Endothelial cell of umbilical vein (primary cell): ENCODE data around the gene EEF1AKMT1. TPM values are rescaled to one million over a fixed set of nuclear protein-coding genes. Genes with fewer than 3 reads are reported as not detected.

ENCODE experiments used
- BruUV-seq: library from RNA; stranded (reverse); fragments of 400-500 nt; replicated peaks from 2 replicates; lab custom pipeline; 2021; lab: Mats Ljungman, UMichigan
- CTCF ChIA-PET: fragments of 300-600, 350-600 bp; sonication (Branson Sonifier 250); formaldehyde crosslinking; loops from one replicate; lab custom pipeline; 2021; ENCODE audit warnings: antibody characterized with exemption, inconsistent platforms; lab: Charles Lee
- POLR2A ChIA-PET: fragments of 300-600, 350-600 bp; sonication (Branson Sonifier 250); formaldehyde crosslinking; loops from one replicate; lab custom pipeline; 2021; ENCODE audit warnings: antibody characterized with exemption, inconsistent platforms; lab: Charles Lee
- DNase-seq: peaks from one replicate; pipeline ENCODE4 v3.0.0-alpha.2; 2011; ENCODE audit warnings: low read depth, low spot score
- FAIRE-seq: peaks from 2 replicates; lab custom pipeline; 2011; peaks lifted over from hg19 to GRCh38; lab: Jason Lieb, UNC
- H2AFZ ChIP-seq: 2 replicates; pipeline ENCODE4 v1.6.0; 2012; ENCODE audit warnings: low read depth, low read length, control low read depth, inconsistent platforms
- H3K27ac ChIP-seq: 2 replicates; pipeline ENCODE4 v1.5.1; 2011; ENCODE audit warnings: low read depth, mild to moderate bottlenecking, control low read depth, low read length, moderate library complexity; ENCODE audit not compliant: insufficient read depth
- H3K27me3 ChIP-seq, 2 experiments: 2 replicates each; pipeline versions ENCODE4 v1.6.0 to v1.6.1; 2011; ENCODE audit warnings: low read length in 2 of 2, mixed read lengths in 1 of 2; ENCODE audit not compliant: control insufficient read depth in 2 of 2, insufficient read depth in 2 of 2
- H3K36me3 ChIP-seq, 2 experiments: 2 replicates in 1 of 2; 3 replicates in 1 of 2; pipeline ENCODE4 v1.5.1; 2011; ENCODE audit warnings: low read length in 2 of 2, mild to moderate bottlenecking in 1 of 2, moderate library complexity in 1 of 2; ENCODE audit not compliant: control insufficient read depth in 2 of 2, insufficient read depth in 2 of 2; ENCODE audit errors: extremely low read depth in 1 of 2
- H3K4me1 ChIP-seq: 3 replicates; pipeline ENCODE4 v1.5.1; 2011; ENCODE audit warnings: mild to moderate bottlenecking, low read length; ENCODE audit not compliant: control insufficient read depth, insufficient read depth; ENCODE audit errors: extremely low read depth
- H3K4me2 ChIP-seq: 2 replicates; pipeline ENCODE4 v1.6.1; 2011; ENCODE audit warnings: low read length, control low read depth, mixed read lengths; ENCODE audit not compliant: insufficient read depth
- H3K4me3 ChIP-seq, 3 experiments: fragments of 200-600 bp in 1 of 3; sonication (generic), shearing (Covaris generic) in 1 of 3; replicated peaks in 1 of 3; 2 replicates each; pipeline ENCODE4 v1.5.1; 2011 to 2016; ENCODE audit warnings: control low read depth in 3 of 3, low read length in 3 of 3, mild to moderate bottlenecking in 2 of 3, inconsistent platforms in 1 of 3, low read depth in 1 of 3, moderate library complexity in 1 of 3; ENCODE audit not compliant: insufficient read depth in 1 of 3
- H3K79me2 ChIP-seq: 2 replicates; pipeline ENCODE4 v1.6.0; 2012; ENCODE audit warnings: low read length, inconsistent platforms; ENCODE audit not compliant: control insufficient read depth, insufficient read depth
- H3K9ac ChIP-seq: replicated peaks from 2 replicates; pipeline ENCODE3; 2011; ENCODE audit warnings: low read length, control low read depth; ENCODE audit not compliant: insufficient read depth; ENCODE audit errors: extremely low read depth
- H3K9me1 ChIP-seq: replicated peaks from 3 replicates; pipeline ENCODE4 v1.6.0; 2011; ENCODE audit warnings: mild to moderate bottlenecking, low read length; ENCODE audit not compliant: control insufficient read depth, insufficient read depth; ENCODE audit errors: extremely low read depth
- H3K9me3 ChIP-seq: replicated peaks from 2 replicates; pipeline ENCODE4 v1.5.1; 2012; ENCODE audit warnings: low read length, inconsistent platforms; ENCODE audit not compliant: control insufficient read depth, insufficient read depth
- H4K20me1 ChIP-seq: replicated peaks from 2 replicates; pipeline ENCODE3; 2011; ENCODE audit warnings: mild to moderate bottlenecking, low read length; ENCODE audit not compliant: control insufficient read depth, insufficient read depth; ENCODE audit errors: extremely low read depth
- EZH2 ChIP-seq: IDR thresholded peaks from 2 replicates; pipeline ENCODE4 v1.6.1; 2012; ENCODE audit warnings: borderline replicate concordance, low read depth, mild to moderate bottlenecking, moderate library complexity, low read length, inconsistent platforms; ENCODE audit not compliant: severe bottlenecking
- FOS ChIP-seq: IDR thresholded peaks from 2 replicates; pipeline ENCODE4 v1.6.1; 2011; ENCODE audit warnings: mild to moderate bottlenecking, low read length, moderate library complexity, borderline replicate concordance; ENCODE audit not compliant: insufficient read depth
- GATA2 ChIP-seq: IDR thresholded peaks from 2 replicates; pipeline ENCODE4 v1.7.0; 2011; ENCODE audit warnings: low read depth, mild to moderate bottlenecking, moderate library complexity, mixed read lengths, low read length; ENCODE audit not compliant: insufficient read length, insufficient read depth
- JUN ChIP-seq: IDR thresholded peaks from 2 replicates; pipeline ENCODE4 v1.6.1; 2011; ENCODE audit warnings: borderline replicate concordance, low read depth; ENCODE audit not compliant: insufficient read length, insufficient read depth
- MYC ChIP-seq: IDR thresholded peaks from one replicate; pipeline ENCODE4 v1.6.1; 2011; ENCODE audit warnings: mild to moderate bottlenecking, low read depth, low read length
- POLR2A ChIP-seq: IDR thresholded peaks from 2 replicates; pipeline ENCODE4 v1.6.1; 2012; ENCODE audit warnings: low read depth, mild to moderate bottlenecking, control low read depth, low read length
- POLR2AphosphoS5 ChIP-seq: IDR thresholded peaks from 2 replicates; pipeline ENCODE4 v1.6.1; 2012; ENCODE audit warnings: low read depth, mild to moderate bottlenecking, control low read depth, low read length, moderate library complexity; ENCODE audit not compliant: insufficient read depth
- dilution Hi-C: fragments of 300-500 bp; cut with MboI; formaldehyde crosslinking; loops from one replicate; pipeline ENCODE4 v1.15.0; 2019; ENCODE audit warnings: low sequenced_read_pairs; ENCODE audit not compliant: extremely low pct_ligation_motif_present
- intact Hi-C: fragments of 100-400 bp; cut with micrococcal nuclease; formaldehyde crosslinking; loops from one replicate; pipeline ENCODE4 v1.10.0; 2022
- polyA plus RNA-seq, 4 experiments: library from polyadenylated mRNA; depleted of rRNA in 3 of 4; stranded (reverse) in 3 of 4; unstranded in 1 of 4; fragments of >200 nt; gene quantifications; 2 replicates each; pipeline versions ENCODE4 v1.2.1 to v1.2.3, GENCODE V29; 2011 to 2012; ENCODE audit warnings: missing spikeins in 1 of 4
- total RNA-seq: library from RNA; stranded (reverse); gene quantifications from 2 replicates; pipeline ENCODE4 v1.2.3, GENCODE V29; 2021
- TF ChIP-seq, protein P1 (sequence below): IDR thresholded peaks from 2 replicates; pipeline ENCODE4 v1.6.1; 2011; ENCODE audit not compliant: insufficient read depth, insufficient read length
- TF ChIP-seq, protein P2 (sequence below), 2 donors: IDR thresholded peaks; 1 replicate in 1 of 2; 2 replicates in 1 of 2; pipeline ENCODE4 v1.5.1; 2011; ENCODE audit warnings: low read length in 2 of 2, mild to moderate bottlenecking in 2 of 2, moderate library complexity in 2 of 2, control low read depth in 1 of 2, inconsistent platforms in 1 of 2, low read depth in 1 of 2; ENCODE audit not compliant: insufficient read depth in 1 of 2; ENCODE audit errors: extremely low read depth in 1 of 2

The EEF1AKMT1 gene
- total and polyA plus RNA-seq, 2 donors (not counting 3 experiments of a cell fraction or from before 2014, with no cell fraction given) = 9.0 to 11.1 TPM

DNA sequence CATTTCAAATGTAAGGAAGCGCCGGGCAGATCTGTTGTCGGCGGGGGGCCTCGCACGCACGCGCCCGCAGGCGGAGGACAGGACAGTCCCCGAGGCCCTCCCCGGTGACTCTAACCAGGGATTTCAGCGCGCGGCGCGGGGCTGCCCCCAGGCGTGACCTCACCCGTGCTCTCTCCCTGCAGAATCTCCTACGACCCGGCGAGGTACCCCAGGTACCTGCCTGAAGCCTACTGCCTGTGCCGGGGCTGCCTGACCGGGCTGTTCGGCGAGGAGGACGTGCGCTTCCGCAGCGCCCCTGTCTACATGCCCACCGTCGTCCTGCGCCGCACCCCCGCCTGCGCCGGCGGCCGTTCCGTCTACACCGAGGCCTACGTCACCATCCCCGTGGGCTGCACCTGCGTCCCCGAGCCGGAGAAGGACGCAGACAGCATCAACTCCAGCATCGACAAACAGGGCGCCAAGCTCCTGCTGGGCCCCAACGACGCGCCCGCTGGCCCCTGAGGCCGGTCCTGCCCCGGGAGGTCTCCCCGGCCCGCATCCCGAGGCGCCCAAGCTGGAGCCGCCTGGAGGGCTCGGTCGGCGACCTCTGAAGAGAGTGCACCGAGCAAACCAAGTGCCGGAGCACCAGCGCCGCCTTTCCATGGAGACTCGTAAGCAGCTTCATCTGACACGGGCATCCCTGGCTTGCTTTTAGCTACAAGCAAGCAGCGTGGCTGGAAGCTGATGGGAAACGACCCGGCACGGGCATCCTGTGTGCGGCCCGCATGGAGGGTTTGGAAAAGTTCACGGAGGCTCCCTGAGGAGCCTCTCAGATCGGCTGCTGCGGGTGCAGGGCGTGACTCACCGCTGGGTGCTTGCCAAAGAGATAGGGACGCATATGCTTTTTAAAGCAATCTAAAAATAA is 52.1 kb downstream of the EEF1AKMT1 start:
- CTCF ChIA-PET = interaction anchor here (0.8 to 4.1 kb wide), 6 partner anchors 11 to 148 kb away, joined by 3 to 40 read pairs (median 4); no protein-coding TSS in a partner anchor
- no peaks in the 10 kb centered on the region for H3K9me1 ChIP-seq
- H3K4me3 ChIP-seq = peak overlapping the region in 2 of 3 experiments; percentile 3 to 27
- H3K27ac ChIP-seq = no peak overlapping the region
- no peaks in the 10 kb centered on the region for H3K79me2 ChIP-seq
- DNase-seq (peak; percentile 68), FAIRE-seq (peak; percentile 85)
- TF ChIP-seq POLR2A (no peak), EZH2 (no peak), POLR2AphosphoS5 (no peak), GATA2 (no peak), MYC (no peak), FOS (peak; percentile 63), JUN (peak; percentile 22)
- TF ChIP-seq, protein P1, sequence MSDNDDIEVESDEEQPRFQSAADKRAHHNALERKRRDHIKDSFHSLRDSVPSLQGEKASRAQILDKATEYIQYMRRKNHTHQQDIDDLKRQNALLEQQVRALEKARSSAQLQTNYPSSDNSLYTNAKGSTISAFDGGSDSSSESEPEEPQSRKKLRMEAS = peak; percentile 3
- TF ChIP-seq, protein P2, sequence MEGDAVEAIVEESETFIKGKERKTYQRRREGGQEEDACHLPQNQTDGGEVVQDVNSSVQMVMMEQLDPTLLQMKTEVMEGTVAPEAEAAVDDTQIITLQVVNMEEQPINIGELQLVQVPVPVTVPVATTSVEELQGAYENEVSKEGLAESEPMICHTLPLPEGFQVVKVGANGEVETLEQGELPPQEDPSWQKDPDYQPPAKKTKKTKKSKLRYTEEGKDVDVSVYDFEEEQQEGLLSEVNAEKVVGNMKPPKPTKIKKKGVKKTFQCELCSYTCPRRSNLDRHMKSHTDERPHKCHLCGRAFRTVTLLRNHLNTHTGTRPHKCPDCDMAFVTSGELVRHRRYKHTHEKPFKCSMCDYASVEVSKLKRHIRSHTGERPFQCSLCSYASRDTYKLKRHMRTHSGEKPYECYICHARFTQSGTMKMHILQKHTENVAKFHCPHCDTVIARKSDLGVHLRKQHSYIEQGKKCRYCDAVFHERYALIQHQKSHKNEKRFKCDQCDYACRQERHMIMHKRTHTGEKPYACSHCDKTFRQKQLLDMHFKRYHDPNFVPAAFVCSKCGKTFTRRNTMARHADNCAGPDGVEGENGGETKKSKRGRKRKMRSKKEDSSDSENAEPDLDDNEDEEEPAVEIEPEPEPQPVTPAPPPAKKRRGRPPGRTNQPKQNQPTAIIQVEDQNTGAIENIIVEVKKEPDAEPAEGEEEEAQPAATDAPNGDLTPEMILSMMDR (IDR thresholded peaks at IDR 0.05; ENCODE audit: extremely low read depth in 1 of 2, insufficient read depth in 1 of 2, low read depth in 1 of 2, low read length in 2 of 2) = peak in 1 of 2 donors; percentile 3
- dilution Hi-C loops (no loop called here), intact Hi-C loops (loop anchor here (1.0 to 2.0 kb wide), 2 partner anchors 7 to 47 kb away; no protein-coding TSS in a partner anchor)
- peak overlapping the region; percentile 47 for H3K4me2 ChIP-seq
- peak overlapping the region; percentile 57 for H2AFZ ChIP-seq
- BruUV-seq = no TSS peak
- POLR2A ChIA-PET = no interaction called here
- no peaks in the 10 kb centered on the region for H3K36me3 ChIP-seq
- peaks cover 10% of the 10 kb centered on the region for H3K4me1 ChIP-seq
- H3K9me3 ChIP-seq = no peaks in the 10 kb centered on the region
- peak overlapping the region; percentile 38 for H3K9ac ChIP-seq
- H3K27me3 ChIP-seq = no peaks in the 10 kb centered on the region
- H4K20me1 ChIP-seq = no peaks in the 10 kb centered on the region
